MM.1S (cell line): ENCODE measurements around the gene PSMD11.

Experiments used
- CTCF ChIP-seq: fragments of 300-600 bp; sonication (generic); IDR thresholded peaks from 2 replicates; pipeline ENCODE4 v1.5.1; 2016; ENCODE audit warnings: antibody characterized with exemption, low read length, mixed read lengths
- EZH2 ChIP-seq: fragments of 300-600 bp; sonication (generic); optimal IDR thresholded peaks from 2 replicates; pipeline ENCODE3; 2017; ENCODE audit warnings: low read depth, mild to moderate bottlenecking, antibody characterized with exemption, low read length, mixed read lengths
- EZH2phosphoT487 ChIP-seq: fragments of 300-600 bp; sonication (generic); IDR thresholded peaks from 2 replicates; pipeline ENCODE4 v1.6.1; 2018; ENCODE audit warnings: antibody characterized with exemption, low read length

- TF ChIP-seq CTCF = no peak
- no peak for TF ChIP-seq EZH2
- TF ChIP-seq EZH2phosphoT487 = no peak
Measured at GRCh38 chr17:32502710-32503109, 58.4 kb downstream of the PSMD11 start.
